Measurements from ENCODE around the gene PRKN.

DNA sequence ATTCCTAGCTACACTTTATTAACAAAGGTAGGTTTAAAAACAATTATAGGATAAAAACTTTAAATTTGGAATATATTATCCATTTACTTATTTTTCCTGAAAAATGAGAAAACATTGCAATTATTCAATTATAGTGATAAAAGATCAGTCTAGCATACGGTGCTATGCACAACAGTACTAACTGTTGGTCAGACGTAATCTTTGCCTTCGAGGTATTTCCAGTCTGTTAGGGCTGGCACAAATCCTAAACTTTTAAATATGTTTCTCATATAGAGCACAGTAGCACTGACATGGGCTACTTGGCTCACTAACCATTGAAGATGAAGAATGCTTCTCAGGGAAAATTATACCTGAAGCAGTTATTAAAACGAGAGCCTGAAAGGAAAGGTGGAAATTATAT, 214.8 kb downstream of the PRKN start:
- TF ChIP-seq, protein P1, sequence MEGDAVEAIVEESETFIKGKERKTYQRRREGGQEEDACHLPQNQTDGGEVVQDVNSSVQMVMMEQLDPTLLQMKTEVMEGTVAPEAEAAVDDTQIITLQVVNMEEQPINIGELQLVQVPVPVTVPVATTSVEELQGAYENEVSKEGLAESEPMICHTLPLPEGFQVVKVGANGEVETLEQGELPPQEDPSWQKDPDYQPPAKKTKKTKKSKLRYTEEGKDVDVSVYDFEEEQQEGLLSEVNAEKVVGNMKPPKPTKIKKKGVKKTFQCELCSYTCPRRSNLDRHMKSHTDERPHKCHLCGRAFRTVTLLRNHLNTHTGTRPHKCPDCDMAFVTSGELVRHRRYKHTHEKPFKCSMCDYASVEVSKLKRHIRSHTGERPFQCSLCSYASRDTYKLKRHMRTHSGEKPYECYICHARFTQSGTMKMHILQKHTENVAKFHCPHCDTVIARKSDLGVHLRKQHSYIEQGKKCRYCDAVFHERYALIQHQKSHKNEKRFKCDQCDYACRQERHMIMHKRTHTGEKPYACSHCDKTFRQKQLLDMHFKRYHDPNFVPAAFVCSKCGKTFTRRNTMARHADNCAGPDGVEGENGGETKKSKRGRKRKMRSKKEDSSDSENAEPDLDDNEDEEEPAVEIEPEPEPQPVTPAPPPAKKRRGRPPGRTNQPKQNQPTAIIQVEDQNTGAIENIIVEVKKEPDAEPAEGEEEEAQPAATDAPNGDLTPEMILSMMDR (IDR thresholded peaks at IDR 0.05) = no peak
- TF ChIP-seq POLR2A (IDR thresholded peaks at IDR 0.05) = no peak
- TF ChIP-seq POLR2AphosphoS5 (IDR thresholded peaks at IDR 0.05; ENCODE audit: insufficient read depth in 1 of 2, low read depth in 1 of 2) = no peak
